ENCODE measurements around the gene PKDCC.

PKDCC gene

DNA sequence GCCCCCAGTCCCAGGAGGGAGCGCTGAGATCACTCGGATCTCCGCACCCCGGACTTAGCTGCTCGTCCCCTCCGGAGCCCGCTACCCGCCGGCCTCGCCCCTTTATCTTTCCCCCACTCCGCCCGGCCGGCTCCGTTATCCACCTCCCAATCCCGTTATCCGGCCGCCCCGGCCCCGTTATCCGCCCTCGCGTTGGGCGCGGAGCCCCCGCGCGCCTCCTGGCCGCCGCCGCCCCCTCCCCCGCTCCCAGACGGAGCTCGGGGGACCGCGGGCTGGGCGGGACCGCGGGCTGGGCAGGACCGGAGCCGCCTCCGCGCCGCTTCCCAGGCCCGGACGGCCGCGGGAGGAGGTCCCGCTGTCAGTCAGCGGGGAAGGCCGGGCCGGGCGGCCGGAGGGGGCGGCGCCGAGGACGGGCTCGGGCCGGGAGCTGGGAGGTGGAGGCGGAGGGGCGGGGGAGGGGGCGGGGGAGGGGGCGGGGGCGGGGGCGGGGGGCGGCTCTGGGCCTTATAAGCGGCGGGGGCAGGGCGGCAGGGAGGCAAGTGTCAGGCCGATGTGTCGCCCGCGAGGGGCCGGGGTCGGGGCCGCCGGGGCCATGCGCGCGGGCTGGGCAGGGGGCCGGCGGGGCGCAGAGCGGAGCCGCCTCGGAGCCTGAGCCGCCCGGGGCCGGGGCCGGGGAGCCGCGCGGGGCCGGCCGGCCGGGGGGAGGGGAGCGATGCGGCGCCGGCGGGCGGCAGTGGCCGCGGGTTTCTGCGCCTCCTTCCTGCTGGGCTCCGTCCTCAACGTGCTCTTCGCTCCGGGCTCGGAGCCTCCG, at the start of gene PKDCC:
PKDCC (plus strand) TSS at position 534 of the 811 bp plus-strand sequence; CDS start at position 713, 179 bp downstream.
- DNase-seq = no peak

- no peak for DNase-seq
Observed at GRCh38 chr2:41998186-41999127, 49.4 kb upstream of the PKDCC start.

DNA sequence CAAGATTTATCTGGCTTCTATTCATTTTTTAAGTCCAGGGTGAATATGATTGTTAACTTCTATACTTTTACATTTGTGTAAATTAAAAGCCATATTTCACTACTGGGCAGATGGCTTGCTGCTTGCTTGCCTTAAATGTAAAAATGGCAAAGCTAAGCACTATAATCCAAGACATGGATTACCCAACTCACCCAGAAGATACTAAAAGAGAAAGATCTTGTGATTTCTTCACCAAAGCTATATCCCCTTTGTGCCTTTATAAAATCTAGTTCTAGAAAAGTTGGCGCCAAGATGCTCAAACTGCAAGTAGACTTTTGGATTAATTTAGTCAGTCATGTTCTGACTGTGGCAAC, 48.7 kb upstream of the PKDCC start:
- no peak for DNase-seq

DNA sequence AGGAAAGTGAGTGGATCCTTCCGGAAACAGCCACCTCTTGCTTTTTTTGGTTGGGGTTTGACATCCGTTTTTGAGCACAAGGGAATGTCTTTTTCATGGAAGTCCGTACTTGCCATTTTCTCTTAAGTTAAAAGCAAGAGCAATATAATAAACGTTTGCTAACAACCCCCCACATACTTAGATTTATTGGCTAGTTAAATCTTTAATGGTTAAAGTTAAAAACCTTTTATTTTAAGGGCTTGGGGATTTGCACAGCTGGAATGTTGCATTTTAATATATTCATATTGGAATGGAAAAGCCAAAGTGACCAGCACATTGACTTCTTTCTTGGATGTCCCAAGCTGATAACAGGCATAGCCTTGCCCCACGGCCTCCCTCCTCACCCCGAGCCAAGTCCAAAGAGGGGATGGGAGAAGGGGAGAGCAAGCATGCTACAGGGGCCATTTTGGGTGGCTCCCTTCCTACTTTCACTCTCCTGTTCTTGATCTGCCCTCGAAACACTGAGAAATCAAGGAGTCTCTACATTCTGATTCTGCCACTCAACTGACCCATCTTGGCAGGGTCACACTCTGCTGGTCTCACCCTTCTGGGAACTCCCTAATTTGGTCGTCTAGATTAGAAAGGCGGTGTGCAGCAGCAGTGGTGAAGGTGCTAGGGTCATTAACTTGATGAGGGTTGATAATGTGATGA, 48.1 kb upstream of the PKDCC start:
- DNase-seq = no peak

DNA sequence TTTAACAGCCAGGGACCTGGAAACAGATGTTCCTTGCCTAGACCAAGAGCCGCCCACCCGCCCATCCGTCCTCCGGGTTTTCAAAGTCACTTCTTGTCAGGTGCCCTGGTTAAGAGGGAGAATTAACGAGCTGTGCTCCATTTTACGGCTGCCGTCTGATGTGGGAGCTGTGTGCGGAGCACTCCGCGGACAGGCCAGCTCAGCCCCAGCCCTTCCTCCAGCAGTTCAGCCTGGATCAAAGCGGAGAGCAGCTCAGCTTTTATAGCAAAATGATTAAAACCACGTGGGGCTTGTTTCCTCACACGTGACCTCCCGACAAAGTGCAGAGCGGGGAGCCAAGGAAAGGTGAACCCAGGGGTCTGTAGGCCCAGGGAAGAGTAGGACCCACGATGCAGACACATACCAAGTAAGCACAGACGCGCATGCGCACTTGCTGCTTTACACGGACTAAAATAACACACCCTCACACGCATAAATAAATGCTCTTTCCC, 46.1 kb upstream of the PKDCC start:
- no peak for DNase-seq

DNA sequence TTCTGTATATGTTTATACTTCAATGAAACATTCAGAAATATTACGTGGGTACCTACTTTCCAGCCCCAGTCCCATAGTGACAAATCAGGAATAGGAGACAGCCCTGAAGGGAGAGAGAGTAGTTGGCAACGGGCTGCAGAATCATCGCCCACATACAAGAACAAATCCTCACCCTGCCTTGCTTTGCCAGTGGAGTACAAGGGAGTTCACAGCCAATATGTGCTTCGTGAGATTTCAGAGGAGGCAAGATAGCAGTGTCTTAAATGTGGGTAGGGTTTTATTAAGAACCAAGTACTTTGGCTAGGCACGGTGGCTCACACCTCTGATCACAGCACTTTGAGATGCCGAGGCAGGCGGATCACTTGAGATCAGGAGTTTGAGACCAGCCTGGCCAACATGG, 40.3 kb upstream of the PKDCC start:
- DNase-seq = no peak

DNA sequence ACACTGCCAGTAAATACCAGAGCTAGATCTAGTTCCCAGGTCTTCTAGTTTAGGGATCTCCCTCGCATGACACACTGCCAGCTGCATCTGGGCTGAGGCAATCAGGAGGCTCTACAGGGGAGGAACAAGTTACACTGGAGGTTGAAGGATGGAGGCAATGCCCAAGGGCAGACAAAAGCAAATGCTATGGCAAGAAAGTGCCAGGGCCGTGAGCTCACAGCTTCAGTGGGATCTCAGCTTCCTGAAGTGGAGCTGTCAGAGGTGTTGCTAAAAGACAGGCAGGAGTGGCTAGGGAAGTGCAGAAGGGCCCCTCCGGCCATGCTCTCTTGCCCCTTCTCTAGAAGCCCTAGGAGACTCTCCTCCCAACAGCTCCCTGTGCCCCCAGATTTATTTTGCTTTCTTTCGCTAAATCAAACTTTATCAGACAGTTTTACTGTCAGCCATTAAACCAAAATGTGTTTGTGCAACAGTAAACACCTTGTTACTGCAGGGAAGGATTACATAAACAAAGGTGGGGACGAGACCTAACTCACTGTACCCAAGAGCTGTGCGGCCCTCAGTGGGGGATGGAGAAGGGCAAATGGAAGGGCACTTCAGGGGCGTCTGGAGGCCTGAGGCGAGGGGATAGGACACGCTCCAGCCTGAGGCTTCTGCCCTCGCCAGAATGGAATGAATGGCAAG, 39.4 kb upstream of the PKDCC start:
- DNase-seq = no peak

DNA sequence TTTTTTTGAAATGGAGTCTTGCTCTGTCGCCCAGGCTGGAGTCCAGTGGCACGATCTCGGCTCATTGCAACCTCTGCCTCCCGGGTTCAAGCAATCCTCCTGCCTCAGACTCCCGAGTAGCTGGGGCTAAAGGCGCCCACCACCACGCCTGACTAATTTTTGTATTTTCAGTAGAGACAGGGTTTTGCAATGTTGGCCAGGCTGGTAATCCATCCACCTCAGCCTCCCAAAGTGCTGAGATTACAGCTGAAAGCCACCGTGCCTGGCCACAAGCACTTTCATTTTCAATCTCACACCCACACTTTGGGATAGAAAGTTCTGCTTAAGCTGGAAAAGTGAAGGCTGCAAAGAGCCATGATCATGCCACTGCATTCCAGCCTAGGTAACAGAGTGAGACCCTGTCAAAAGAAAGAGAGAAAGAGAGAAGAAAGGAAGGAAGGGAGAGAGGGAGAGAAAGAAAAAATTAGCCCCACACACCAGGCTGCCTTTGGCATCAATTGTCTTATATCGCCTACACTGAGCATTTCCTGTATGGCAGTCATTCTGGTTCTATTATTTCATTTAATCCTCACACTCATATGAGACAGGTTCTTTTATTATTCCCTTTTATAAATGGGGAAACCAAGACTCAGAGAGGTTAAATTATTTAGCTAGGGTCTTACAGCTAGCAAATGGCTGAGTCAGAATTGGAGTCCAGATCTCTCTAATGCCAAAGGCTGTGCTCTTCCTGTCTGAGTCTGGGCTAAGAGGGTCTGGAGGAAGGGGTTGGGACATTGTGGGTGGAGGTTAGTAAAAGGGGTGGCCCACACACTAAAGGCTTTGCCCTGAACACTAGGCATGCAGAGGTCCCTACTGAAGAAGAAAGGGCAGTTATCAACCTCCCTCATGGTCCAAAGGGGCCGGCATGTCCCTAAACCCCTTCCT, 37.9 kb upstream of the PKDCC start:
- DNase-seq = no peak

DNA sequence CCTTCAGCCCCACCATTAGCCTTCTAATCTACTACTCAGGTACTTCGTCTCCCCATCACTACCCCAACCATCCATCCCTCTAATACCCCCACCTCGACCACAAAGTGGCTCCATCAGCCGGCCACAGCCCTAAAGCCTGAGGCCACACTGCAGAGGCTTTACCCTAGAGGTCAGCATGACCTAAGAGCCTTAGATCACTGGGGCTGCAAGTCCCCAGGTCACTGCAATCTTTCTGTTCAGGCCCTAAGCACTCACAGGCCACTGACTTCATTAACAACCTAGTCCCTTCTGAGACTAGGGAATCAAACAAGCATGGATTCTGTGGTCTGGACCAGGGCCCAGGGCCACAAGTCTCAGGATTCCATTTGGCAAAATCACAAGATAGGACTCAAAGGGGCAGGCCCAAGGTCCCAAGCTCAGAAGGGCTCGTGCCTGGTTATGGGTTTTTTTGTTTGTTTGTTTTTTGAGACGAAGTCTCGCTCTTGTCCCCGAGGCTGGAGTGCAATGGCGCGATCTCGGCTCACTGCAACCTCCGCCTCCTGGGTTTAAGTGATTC, 37.0 kb upstream of the PKDCC start:
- DNase-seq = no peak

DNA sequence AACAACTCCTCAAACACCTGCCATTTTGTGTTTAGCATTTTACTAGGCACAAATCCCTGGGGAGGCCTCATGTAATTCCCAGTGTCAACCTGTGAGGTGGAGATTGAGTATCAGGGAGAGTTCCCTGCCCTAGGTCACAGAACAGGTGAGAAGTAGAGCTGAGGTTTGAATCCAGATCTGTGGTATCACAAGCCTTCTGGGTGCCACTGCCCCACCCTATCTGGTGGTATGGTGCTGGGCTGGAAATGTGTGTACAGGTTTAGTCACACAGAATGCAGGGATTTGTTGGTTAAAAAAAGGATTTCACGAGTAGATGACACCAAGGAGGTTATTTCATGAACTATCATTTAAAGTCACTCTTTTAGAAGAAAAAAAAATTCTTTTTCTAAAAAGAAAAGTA, 35.7 kb upstream of the PKDCC start:
- DNase-seq = no peak

DNA sequence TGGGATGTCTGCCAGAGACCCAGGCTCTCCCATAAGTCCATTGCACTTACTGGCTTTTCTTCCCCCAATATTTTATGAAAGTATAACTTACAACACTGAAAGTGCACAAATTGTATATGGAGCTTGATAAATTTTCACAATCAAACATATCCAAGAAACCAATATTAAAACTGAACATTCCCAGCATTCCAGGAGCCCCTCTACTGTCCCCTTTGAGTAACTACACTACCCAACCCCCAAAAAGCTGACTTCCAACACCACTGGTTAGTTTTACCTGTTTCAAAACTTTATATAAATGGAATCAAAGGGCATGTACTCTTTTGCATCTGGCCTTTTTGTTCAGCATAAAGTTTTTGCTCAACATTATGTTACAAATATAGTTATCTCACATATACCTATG, 35.2 kb upstream of the PKDCC start:
- no peak for DNase-seq

DNA sequence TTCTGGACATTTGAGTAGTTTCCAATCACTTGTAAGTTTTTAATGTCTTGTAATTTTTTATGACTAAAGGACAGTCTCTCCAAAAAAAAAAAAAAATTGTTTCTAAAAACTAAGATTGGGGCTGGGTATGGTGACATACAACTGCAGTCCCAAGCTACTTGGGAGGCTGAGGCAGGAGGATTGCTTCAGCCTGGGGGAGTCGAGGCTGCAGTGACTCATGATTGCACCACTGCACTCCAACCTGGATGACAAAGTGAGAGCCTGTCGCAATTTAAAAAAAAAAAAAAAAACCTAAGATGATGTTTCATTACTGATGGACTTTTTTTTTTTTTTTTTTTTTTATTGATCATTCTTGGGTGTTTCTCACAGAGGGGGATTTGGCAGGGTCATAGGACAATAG, 34.4 kb upstream of the PKDCC start:
- no peak for DNase-seq

GRCh38 chr2:42021464-42021863, 26.4 kb upstream of the PKDCC start:
- DNase-seq = no peak

DNA sequence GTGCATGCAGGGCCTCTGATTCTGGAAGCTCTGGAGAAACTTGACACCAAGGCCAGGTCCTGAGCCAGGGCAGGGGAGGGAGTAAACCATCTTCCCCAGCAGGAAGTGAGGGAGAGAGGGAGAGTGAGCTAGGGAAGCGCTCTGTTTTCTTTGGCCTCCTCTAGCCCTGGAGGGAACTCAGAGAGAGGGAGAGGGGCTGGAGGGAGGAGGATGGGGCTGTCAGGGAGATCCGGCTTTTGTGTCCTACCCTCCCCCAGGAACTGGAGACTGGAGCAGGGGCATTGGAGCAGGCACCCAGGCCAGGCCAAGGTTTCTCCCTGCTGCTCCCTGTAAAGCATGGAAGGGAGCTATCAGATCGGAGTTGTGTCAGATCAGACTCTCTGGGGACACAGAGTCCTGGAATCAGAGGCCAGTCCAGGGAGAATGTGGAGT, 22.7 kb upstream of the PKDCC start:
- no peak for DNase-seq

- DNase-seq = no peak
Observed at GRCh38 chr2:42026272-42026671, 21.5 kb upstream of the PKDCC start.

DNA sequence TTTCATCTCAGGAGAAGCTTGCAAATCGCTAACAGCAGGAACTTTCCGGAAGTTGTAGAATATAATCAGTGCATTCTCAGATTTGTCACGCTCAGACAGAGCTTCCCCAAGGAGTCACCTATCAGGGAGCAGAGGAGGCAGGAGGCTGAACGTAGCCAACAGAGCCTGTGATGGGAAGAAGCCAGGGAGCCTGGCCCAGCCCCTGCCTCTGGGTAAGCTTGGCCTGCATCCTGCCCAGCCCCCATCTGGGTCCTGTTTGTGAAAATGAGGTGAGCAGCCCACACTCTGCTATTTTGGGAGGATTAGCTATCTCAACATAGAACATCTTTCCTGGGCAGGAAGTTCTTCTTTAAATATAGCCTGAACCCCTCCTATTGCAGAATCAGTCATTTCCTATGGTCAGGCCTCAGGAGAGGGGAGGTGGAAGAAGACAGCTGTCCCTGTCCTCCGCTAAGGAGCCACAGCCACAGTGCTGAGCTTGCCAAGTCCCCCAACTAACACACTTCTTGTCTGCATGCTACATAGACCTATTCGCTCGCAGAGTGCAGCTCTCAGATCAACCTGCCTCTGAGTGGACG, 19.2 kb upstream of the PKDCC start:
- DNase-seq = no peak

- DNase-seq = no peak
Observed at GRCh38 chr2:42029171-42029570, 18.6 kb upstream of the PKDCC start.

DNA sequence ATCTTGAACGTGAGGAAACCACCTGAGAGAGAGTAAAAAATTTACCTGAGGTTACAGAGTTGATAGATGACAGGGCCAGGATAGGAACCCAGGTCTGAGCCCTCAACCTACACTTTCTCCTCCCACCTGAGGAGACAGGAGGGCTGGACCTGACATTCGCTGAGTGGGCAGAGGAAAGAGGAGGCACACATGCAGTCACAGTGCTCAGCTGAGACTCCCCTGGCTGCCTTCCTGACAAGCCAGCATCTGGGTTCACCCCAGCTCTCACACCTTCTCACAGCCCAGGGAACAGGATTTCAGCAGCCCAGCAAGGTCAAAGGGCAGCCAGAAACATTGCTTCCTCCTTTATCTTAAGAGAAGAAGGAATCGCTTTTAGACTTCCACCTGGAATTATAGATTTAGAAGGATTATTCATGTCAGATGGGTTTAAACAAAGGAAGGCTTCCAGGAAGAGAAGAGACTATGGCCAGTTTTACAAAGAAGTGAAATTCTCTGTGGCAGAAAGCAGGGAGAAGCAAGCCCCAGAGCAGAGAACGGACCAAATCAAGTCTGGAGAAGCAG, 18.1 kb upstream of the PKDCC start:
- no peak for DNase-seq

DNA sequence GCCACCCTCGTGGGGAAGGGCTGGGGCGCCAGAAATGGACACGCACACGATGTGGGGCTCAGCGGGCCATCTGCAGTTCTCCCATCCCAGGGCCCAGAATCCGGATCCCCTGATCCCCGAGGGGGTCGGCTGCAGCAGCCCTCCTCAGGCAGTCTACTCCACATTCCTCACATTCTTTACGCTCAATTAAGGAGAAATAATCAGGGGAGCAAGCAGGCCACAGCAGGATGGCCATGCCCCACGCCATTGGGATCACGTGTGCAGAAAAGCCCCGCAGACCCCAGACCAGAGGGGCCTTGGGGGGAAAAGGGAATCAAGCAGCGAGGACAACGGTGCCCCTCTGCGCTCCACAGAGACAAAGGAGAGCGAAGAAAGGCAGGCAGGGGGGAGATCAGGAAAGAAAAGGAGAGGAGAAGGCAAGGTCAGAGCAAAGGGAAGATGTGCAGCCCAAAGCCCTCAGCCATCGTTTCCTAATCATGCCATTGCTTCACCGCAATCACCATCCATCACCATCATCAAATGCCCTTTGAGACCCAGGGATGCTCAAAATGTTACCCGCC, 17.5 kb upstream of the PKDCC start:
- DNase-seq = no peak

DNA sequence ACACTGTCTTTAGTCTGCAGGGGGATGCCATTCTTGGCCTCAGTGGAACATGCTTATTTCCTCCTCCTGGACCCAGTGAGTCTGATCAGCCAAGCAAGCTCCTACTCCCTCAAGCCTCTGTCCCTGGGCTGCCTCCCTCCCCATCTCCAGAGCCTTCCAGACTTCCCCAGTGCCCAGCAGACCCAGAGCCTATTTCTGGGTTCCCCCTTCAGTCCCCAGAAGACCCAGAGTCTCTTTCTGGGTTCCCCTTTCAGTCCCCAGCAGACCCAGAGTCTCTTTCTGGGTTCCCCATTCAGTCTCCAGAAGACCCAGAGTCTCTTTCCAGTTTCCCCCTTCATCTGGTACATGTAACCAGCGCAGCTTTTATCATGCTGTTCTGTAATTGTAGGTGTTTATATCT, 17.0 kb upstream of the PKDCC start:
- DNase-seq = no peak

All from GF-D8 (cell line).